Forelimb muscle (tissue), 1 donor: ENCODE data around the gene HAP1. TPM values are rescaled to one million over a fixed set of nuclear protein-coding genes. Genes with fewer than 3 reads are reported as not detected.
"Not testable (repeated sequence)": the region's sequence is repeated elsewhere in the genome, so short reads cannot be mapped to it uniquely, and the experiment has no call there.

Source experiments
- DNase-seq: peaks from one replicate; pipeline ENCODE4 v3.0.0-alpha.2; 2013; ENCODE audit warnings: low read depth
- polyA plus RNA-seq: library from polyadenylated mRNA; unstranded; fragments of 120-200 nt; gene quantifications from one replicate; pipeline ENCODE4 v1.2.1, GENCODE V29; 2013; ENCODE audit not compliant: insufficient read length

HAP1 gene
- polyA plus RNA-seq, 1 donor, result 0.04 TPM

GRCh38 chr17:41724476-41725050 is 9.9 kb downstream of the HAP1 start:
- no peak for DNase-seq

DNA sequence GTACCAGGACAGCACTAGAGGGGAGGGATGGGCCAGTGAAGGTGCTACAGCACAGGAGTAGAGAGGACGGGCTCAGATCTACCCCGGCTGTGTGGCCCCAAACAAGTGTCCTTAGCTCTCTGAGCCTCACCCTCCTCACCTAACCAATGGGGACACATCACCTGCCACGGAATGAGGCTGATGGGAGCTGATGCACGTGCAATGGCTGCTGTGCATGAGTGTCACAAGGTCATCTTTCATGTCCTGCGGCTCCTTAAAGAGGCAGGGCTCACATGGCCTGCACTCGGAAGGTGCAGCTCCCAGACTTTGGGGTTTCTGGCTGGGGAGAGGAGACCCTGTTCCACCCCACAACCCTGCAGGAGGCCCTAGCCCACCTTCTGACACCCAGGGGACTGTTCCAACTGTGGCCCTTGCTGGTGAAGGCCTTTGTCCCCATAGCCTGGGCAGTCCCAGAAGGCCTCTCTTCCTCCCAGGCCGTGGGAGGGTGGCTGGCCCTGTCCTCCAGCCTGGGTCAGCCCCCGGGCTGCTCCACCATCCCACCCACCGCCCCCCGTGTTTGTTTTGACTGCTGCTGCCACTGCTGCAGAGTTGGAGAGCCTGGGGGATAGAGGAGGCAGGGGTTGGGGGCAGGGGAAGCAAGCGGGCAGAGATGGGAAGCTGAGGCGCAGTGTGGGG is 10.5 kb downstream of the HAP1 start:
- DNase-seq, result no peak

- DNase-seq, result no peak
Observed at GRCh38 chr17:41722231-41722630, 12.2 kb downstream of the HAP1 start.

GRCh38 chr17:41718287-41718645 is 16.2 kb downstream of the HAP1 start:
- no peak for DNase-seq

DNA sequence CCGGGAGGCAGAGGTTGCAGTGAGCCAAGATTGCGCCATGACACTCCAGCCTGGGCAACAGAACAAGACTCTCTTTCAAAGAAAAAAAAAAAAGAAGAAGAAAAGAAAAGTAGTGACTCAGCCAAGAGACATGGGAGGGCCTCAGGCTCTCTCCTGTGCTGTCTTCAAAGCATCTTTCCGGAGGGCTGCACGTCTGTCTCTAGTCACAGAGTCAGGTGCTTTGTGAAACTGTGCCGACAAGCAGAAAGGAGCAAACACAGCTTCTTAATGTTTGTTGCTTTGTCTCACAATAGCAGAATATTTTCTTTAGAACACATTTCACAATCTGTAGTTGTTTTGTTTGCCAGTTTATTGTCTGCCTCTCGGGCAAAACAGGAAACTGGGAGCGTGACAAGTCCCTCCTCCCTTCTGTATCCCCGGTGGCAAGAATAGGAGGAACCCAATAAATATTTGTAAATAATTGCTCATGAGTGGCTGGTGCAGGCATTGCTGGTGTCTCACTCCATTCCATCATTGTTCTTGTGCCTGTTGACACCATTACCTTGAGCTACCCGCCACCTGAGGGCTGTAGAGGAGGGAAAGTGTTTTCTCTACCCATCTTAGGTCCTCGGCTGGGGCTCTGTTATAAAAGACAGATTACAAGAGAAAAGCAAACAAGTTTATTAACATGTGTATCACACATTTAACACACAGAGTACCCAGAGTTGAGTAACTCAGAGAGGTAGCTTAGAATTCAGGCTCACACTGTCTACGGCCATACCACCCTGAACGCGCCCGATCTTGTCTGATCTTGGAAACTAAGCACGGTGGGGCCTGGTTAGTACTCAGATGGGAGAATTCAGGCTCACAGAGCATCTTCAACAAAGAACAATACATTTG is 16.8 kb downstream of the HAP1 start:
- no peak for DNase-seq

- no peak for DNase-seq
Observed at GRCh38 chr17:41711669-41712400, 22.6 kb downstream of the HAP1 start, which contains the start of gene GAST. TSS of gene GAST (plus strand) at chr17:41712331. CDS start at chr17:41715437, 3,106 bp downstream.

DNA sequence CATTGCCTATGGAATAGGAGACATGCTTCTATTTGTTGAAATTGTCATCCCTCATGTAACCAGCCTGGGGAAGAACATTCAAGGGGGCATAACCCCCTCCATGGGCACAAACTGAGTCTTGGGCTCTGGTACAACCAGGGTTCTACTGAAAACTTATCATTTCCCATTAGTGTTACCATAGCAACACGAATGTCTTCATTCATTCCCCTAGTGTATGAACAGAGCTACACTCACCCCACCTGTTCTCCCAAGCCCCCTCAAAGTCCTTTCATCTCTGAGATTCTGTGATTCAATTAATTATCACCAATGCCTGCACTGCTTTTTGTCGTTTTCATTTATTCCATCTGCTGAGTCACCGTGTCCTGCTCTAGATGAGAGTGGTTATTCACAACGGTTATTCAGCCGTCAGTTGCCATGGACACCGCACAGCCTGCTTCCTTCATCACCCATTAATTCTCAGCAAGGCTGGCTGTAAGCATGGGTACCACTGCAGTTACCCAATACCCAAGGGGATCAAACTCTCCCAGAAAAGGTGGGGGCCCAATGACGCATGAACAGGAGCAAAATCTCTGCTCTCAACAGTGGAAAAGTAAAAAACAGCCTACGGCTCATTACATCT is 23.9 kb downstream of the HAP1 start:
- no peak for DNase-seq

- DNase-seq, result no peak
Observed at GRCh38 chr17:41707803-41708669, 26.4 kb downstream of the HAP1 start.

- no peak for DNase-seq
Observed at GRCh38 chr17:41705271-41705991, 29.0 kb downstream of the HAP1 start.

GRCh38 chr17:41702712-41703111 is 31.7 kb downstream of the HAP1 start:
- no peak for DNase-seq

- not testable (repeated sequence) for DNase-seq
Observed at GRCh38 chr17:41700843-41701242, 33.6 kb downstream of the HAP1 start.

GRCh38 chr17:41697122-41697962 is 37.1 kb downstream of the HAP1 start:
- DNase-seq, result peak; percentile 65

- DNase-seq, result no peak
Observed at GRCh38 chr17:41695954-41696757, 38.3 kb downstream of the HAP1 start.

DNA sequence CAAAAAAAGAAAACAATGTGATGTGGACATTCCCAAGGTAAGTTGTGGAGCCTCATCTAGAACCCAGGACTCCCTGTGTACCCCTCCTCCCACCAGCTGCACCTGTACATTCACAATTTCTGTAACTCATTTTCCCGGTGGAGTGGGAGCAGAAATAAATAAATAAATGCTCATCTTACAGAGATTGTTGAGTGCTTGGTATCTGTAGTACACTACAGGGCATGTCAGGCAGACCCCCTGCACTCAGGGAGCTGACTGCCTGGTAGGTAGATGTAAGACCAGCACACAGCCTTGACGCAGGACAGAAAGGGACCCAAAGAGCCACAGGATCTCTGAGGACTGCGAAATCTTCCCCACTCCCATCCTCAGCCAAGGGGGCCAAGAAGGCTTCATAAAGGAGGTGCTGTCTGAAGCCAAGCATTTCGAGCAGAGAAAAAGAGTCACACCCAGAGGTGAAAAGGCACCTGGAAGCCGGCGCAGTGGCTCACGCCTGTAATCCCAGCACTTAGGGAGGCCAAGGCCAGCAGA is 39.2 kb downstream of the HAP1 start:
- no peak for DNase-seq

DNA sequence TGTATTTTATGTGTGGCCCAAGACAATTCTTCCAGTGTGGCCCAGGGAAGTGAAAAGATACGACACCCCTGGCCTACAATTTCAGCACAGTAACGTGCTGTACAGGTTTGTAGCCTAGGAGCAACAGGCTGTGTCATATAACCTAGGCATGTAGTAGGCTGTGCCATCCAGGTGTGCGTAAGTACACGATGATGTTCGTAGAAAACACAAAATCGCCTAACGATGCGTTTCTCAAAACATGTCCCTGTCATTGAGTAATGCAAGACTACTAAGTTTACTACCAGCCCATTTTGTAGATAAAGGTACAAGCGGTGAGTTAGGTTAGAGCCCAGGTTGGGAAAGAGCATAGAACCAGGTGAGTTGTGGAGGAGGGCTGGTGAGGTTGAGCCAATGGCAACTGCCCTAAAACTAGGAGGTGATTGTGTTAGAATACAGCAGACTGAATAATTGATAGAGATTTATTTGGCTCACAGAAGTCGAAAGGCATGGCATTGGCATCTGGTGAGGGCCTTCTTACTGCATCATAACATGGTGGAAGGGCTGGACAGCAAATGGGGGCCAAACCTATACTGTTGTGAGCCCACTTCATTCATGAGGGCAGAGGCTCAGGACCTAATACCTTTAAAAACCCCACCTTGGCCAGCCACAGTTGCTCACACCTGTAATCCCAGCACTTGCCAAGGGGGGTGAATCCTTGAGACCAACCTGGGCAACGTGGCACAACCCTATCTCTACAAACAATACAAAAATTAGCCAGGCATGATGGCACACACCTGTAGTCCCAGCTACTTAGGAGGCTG is 41.5 kb downstream of the HAP1 start:
- no peak for DNase-seq

DNA sequence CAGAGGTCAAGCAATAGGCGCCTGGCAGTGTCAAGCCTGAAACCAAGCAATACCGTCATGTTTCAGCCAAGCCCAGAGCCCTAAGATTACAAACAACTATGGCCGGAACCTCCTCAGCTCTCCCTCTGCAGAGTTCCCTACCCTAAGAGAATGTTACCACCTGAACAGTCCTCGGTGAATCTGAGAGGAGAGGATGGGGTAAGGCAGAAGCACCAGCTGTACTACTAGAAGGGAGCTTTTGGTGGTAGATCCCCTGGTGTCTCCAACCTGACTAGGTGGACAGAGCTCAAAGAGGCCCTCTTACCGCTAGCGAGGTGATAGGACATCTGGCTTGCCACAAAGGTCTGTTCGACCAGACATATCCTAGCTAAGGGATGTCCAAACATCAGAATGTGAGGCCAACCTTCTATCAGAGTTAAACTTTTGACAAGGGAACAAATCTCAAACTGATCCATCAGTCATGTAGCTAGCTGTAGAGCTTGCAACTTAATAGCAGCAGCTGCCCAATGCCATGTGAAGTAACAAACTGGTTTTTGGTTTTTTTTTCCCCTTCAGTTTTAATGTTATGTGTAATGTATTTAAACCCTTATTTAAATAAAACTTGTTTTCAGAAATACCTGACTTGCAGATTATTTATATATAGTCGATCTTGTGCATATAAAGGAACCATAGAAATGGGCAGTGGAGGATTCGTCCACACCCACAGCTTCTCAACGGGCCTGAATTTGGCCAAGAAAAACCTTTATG is 43.2 kb downstream of the HAP1 start:
- no peak for DNase-seq
